Activated naive CD4-positive, alpha-beta T cell treated with anti-CD3 and anti-CD28 coated beads, Interleukin-2, amount 50 U/mL, for 72 hours (primary cell): ENCODE results near the gene ZNF264. TPM values are rescaled to one million over a fixed set of nuclear protein-coding genes. Genes with fewer than 3 reads are reported as not detected.

Experiments used
- total RNA-seq, 2 donors: library from RNA; stranded (reverse); gene quantifications; one replicate each; pipeline ENCODE4 v1.2.3, GENCODE V29; 2022

ZNF264 gene
- total RNA-seq, 2 donors from 2014 or later: 23.0 to 27.6 TPM

Other genes with a start within 250 kb of the ZNF264 start
- gene USP29, start 71.5 kb upstream of the ZNF264 start, total RNA-seq: not detected
- gene ZIM3, start 46.3 kb upstream of the ZNF264 start, total RNA-seq: not detected
- gene DUXA, start 24.0 kb upstream of the ZNF264 start, total RNA-seq: not detected
- gene AURKC, start 39.5 kb downstream of the ZNF264 start, total RNA-seq: 1 to 10 TPM; 1.2 to 1.4 TPM
- 10 to 100 TPM in 1 of 2 donors, 1 to 10 TPM in 1; 8.9 to 21.5 TPM for gene ZNF805, start 49.1 kb downstream of the ZNF264 start, total RNA-seq
- gene ZNF460, start 89.0 kb downstream of the ZNF264 start, total RNA-seq: 10 to 100 TPM; 66.0 to 80.4 TPM
- 1 to 10 TPM; 3.4 to 7.0 TPM for gene ZNF543, start 129.0 kb downstream of the ZNF264 start, total RNA-seq
- gene ZNF304, start 159.8 kb downstream of the ZNF264 start, total RNA-seq: 1 to 10 TPM; 3.5 to 6.5 TPM
- gene TRAPPC2B, start 172.1 kb downstream of the ZNF264 start, total RNA-seq: 1 to 10 TPM; 3.8 to 5.9 TPM
- gene ZNF547, start 172.1 kb downstream of the ZNF264 start, total RNA-seq: 1 to 10 TPM in 1 of 2 donors, under 1 TPM in 1; 0.61 to 2.7 TPM
- 10 to 100 TPM; 22.8 to 31.5 TPM for gene ZNF548, start 198.4 kb downstream of the ZNF264 start, total RNA-seq
- gene ZNF17, start 219.7 kb downstream of the ZNF264 start, total RNA-seq: 1 to 10 TPM; 8.0 to 9.1 TPM
- gene ZNF749, start 243.8 kb downstream of the ZNF264 start, total RNA-seq: 10 to 100 TPM; 11.8 to 15.9 TPM